ENCODE measurements around the gene MBTD1.
A peak's percentile ranks its signal among the peaks of the same experiment; 100 is the strongest.

DNA sequence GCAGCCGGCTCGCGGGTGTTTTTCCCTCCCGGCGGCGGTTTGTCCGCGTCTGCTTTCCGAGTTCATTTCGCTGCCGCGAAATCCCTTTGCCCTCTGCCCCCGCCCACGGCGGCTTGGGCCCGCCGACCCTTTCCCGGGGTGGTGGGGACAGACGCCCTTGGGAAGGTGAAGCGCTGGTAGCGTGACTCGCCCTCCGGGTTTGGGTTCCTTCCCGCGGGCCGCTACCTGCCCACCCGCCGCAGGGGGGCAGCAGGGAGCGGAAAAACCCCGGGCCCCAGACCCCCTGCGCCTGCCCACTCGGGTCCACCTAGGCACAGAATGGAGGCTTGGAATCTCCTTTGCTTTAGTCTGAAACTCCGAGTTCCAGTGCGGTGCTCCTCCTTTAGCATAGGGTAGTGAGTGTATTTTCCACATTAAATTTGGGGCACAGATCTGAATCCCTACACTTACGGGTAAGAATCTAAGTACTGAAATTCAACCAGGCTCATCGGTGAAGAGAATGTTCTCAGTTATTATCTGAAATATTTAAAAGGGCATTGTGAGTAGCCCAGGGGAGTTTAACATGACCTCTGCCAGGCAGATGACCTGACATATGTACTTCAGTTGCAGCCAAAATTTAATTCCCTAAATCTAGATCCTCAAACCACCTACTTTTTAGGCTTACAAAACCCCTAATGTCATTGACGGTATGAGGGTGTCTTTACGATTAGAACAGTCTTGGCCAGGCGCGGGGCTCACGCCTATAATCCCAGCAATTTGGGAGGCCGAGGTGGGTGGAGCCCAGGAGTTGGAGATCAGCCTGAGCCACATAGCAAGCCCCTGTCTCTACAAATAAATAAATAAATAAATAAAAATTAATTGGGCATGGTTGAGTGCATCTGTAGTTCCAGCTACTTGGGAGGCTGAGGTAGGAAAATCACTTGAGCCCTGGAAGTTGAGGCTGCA is 92.6 kb downstream of the MBTD1 start:
- TF ChIP-seq, protein P1, sequence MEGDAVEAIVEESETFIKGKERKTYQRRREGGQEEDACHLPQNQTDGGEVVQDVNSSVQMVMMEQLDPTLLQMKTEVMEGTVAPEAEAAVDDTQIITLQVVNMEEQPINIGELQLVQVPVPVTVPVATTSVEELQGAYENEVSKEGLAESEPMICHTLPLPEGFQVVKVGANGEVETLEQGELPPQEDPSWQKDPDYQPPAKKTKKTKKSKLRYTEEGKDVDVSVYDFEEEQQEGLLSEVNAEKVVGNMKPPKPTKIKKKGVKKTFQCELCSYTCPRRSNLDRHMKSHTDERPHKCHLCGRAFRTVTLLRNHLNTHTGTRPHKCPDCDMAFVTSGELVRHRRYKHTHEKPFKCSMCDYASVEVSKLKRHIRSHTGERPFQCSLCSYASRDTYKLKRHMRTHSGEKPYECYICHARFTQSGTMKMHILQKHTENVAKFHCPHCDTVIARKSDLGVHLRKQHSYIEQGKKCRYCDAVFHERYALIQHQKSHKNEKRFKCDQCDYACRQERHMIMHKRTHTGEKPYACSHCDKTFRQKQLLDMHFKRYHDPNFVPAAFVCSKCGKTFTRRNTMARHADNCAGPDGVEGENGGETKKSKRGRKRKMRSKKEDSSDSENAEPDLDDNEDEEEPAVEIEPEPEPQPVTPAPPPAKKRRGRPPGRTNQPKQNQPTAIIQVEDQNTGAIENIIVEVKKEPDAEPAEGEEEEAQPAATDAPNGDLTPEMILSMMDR (IDR thresholded peaks at IDR 0.05), result peak; percentile 25 to 67 (median 55)
- TF ChIP-seq POLR2A (IDR thresholded peaks at IDR 0.05), result no peak
